Ishikawa (cell line): ENCODE data around the gene DTD1.

Source experiments
- EP300 ChIP-seq: IDR thresholded peaks from 2 replicates; pipeline ENCODE4 v1.6.1; 2012; ENCODE audit warnings: borderline replicate concordance
- RAD21 ChIP-seq: IDR thresholded peaks from 2 replicates; pipeline ENCODE4 v1.6.1; 2012; ENCODE audit warnings: low read depth
- REST ChIP-seq: IDR thresholded peaks from 2 replicates; pipeline ENCODE4 v1.6.1; 2012; ENCODE audit warnings: low read depth, mild to moderate bottlenecking
- USF1 ChIP-seq: IDR thresholded peaks from 2 replicates; pipeline ENCODE4 v1.6.1; 2012

GRCh38 chr20:18698735-18699380 is 111.0 kb downstream of the DTD1 start:
- TF ChIP-seq EP300: no peak
- TF ChIP-seq RAD21: no peak
- TF ChIP-seq REST: no peak
- no peak for TF ChIP-seq USF1
